ENCODE data around the gene FAM222A.

Gene FAM222A

GRCh38 chr12:109808876-109809646 is 95.4 kb downstream of the FAM222A start:
- H3K23ac ChIP-seq (ENCODE audit: low read depth, low read length, poor library complexity) = no peak overlapping the region
- no peaks in the 10 kb centered on the region for H3K4me1 ChIP-seq (ENCODE audit: control insufficient read depth in 2 of 2, insufficient read depth in 1 of 2, low read depth in 1 of 2, low read length in 2 of 2)
- DNase-seq (ENCODE audit: low spot score) = no peak
- no peak overlapping the region for H2BK120ac ChIP-seq (ENCODE audit: low read depth, low read length)
- H3K27ac ChIP-seq (replicated peaks; ENCODE audit: low read length) = no peak overlapping the region
- H3K27me3 ChIP-seq (ENCODE audit: control insufficient read depth in 3 of 3, insufficient read depth in 3 of 3, low read depth in 1 of 3, low read length in 3 of 3) = no peaks in the 10 kb centered on the region
- H2AFZ ChIP-seq (ENCODE audit: low read length) = no peak overlapping the region
- H3K4ac ChIP-seq (ENCODE audit: low read length) = no peak overlapping the region
- no peak overlapping the region for H3K4me3 ChIP-seq (ENCODE audit: low read length in 2 of 2)
- no peak overlapping the region for H3K18ac ChIP-seq (ENCODE audit: low read length)
- no peak overlapping the region for H3K4me2 ChIP-seq (ENCODE audit: insufficient read depth, low read length, poor library complexity, severe bottlenecking)
- no peak overlapping the region for H2AK5ac ChIP-seq (ENCODE audit: low read depth, low read length)
- peak overlapping the region; percentile 9 for H3K9ac ChIP-seq (ENCODE audit: low read depth, low read length, poor library complexity)
- no peak overlapping the region for H4K91ac ChIP-seq (ENCODE audit: low read depth, low read length, poor library complexity)
- no peak overlapping the region for H2BK5ac ChIP-seq (ENCODE audit: low read length)
- no peak overlapping the region for H3K14ac ChIP-seq (ENCODE audit: low read length)
- no peaks in the 10 kb centered on the region for H3K9me3 ChIP-seq (replicated peaks in 1 of 2; ENCODE audit: control insufficient read depth in 2 of 2, insufficient read depth in 1 of 2, low read depth in 1 of 2, low read length in 2 of 2)
- no peak overlapping the region for H4K8ac ChIP-seq (ENCODE audit: low read depth, low read length)
- no peaks in the 10 kb centered on the region for H3K79me1 ChIP-seq (ENCODE audit: low read depth, low read length)
- 100% methylated on average over 3 of the region's 4 CpGs; no CpG with 5 or more reads in 1 of the 2 donors for WGBS, 2 donors (ENCODE audit: extremely low coverage in 2 of 2, insufficient read length in 2 of 2, insufficient replicate concordance in 1 of 2)
- no peak overlapping the region for H2BK12ac ChIP-seq (ENCODE audit: low read length)
- H3K36me3 ChIP-seq (replicated peaks in 1 of 2; ENCODE audit: control insufficient read depth in 2 of 2, insufficient read depth in 2 of 2, low read length in 2 of 2) = no peaks in the 10 kb centered on the region
- H2BK15ac ChIP-seq (ENCODE audit: low read length) = no peak overlapping the region

DNA sequence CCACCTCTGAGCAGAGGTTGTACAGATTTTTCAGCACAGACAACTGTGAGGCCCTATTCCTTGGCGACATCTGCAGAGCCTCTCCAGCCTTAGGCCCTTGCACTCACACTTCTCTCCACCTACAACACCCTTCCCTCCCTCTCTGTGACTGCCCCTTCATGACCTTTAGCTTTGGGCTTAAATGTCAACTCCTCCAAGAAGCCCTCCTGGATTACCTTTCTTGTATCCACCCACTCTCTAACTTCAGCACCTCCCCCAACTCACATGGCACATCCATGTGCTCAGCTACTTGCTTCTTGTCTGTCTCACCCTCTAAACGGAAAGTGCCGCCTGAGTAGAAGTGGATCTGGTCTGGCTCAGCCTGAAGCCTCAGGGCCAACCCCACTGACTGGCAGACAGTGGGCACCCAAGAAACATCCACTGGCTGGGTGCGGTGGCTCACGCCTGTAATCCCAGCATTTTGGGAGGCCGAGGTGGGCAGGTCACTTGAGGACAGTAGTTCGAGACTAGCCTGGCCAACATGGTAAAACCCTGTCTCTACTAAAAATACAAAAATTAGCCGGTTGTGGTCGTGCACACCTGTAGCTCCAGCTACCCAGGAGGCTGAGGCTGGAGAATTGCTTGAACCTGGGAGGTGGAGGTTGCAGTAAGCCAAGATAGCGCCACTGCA is 97.5 kb downstream of the FAM222A start:
- no peak overlapping the region for H3K4ac ChIP-seq (ENCODE audit: low read length)
- H2AK5ac ChIP-seq (ENCODE audit: low read depth, low read length) = peak overlapping the region; percentile 47
- no peaks in the 10 kb centered on the region for H3K4me1 ChIP-seq (ENCODE audit: control insufficient read depth in 2 of 2, insufficient read depth in 1 of 2, low read depth in 1 of 2, low read length in 2 of 2)
- peak overlapping the region; percentile 44 for H3K18ac ChIP-seq (ENCODE audit: low read length)
- H3K36me3 ChIP-seq (replicated peaks in 1 of 2; ENCODE audit: control insufficient read depth in 2 of 2, insufficient read depth in 2 of 2, low read length in 2 of 2) = no peaks in the 10 kb centered on the region
- no peaks in the 10 kb centered on the region for H3K79me1 ChIP-seq (ENCODE audit: low read depth, low read length)
- no peak overlapping the region for H2AFZ ChIP-seq (ENCODE audit: low read length)
- H4K8ac ChIP-seq (ENCODE audit: low read depth, low read length) = no peak overlapping the region
- H2BK120ac ChIP-seq (ENCODE audit: low read depth, low read length) = no peak overlapping the region
- no peak overlapping the region for H2BK15ac ChIP-seq (ENCODE audit: low read length)
- no peaks in the 10 kb centered on the region for H3K9me3 ChIP-seq (replicated peaks in 1 of 2; ENCODE audit: control insufficient read depth in 2 of 2, insufficient read depth in 1 of 2, low read depth in 1 of 2, low read length in 2 of 2)
- H3K23ac ChIP-seq (ENCODE audit: low read depth, low read length, poor library complexity) = no peak overlapping the region
- H2BK5ac ChIP-seq (ENCODE audit: low read length) = peak overlapping the region; percentile 54
- DNase-seq (ENCODE audit: low spot score) = no peak
- H3K9ac ChIP-seq (ENCODE audit: low read depth, low read length, poor library complexity) = no peak overlapping the region
- no peaks in the 10 kb centered on the region for H3K27me3 ChIP-seq (ENCODE audit: control insufficient read depth in 3 of 3, insufficient read depth in 3 of 3, low read depth in 1 of 3, low read length in 3 of 3)
- H3K4me2 ChIP-seq (ENCODE audit: insufficient read depth, low read length, poor library complexity, severe bottlenecking) = no peak overlapping the region
- H3K4me3 ChIP-seq (ENCODE audit: low read length in 2 of 2) = no peak overlapping the region
- H3K27ac ChIP-seq (replicated peaks; ENCODE audit: low read length) = no peak overlapping the region
- H2BK12ac ChIP-seq (ENCODE audit: low read length) = no peak overlapping the region
- no CpG with 5 or more reads among the region's 10 CpGs for WGBS, 2 donors (ENCODE audit: extremely low coverage in 2 of 2, insufficient read length in 2 of 2, insufficient replicate concordance in 1 of 2)
- H4K91ac ChIP-seq (ENCODE audit: low read depth, low read length, poor library complexity) = no peak overlapping the region
- no peak overlapping the region for H3K14ac ChIP-seq (ENCODE audit: low read length)

- H3K79me1 ChIP-seq (ENCODE audit: low read depth, low read length) = no peaks in the 10 kb centered on the region
- H3K4me3 ChIP-seq (ENCODE audit: low read length in 2 of 2) = no peak overlapping the region
- H3K23ac ChIP-seq (ENCODE audit: low read depth, low read length, poor library complexity) = no peak overlapping the region
- no peak overlapping the region for H3K27ac ChIP-seq (replicated peaks; ENCODE audit: low read length)
- no peaks in the 10 kb centered on the region for H3K4me1 ChIP-seq (ENCODE audit: control insufficient read depth in 2 of 2, insufficient read depth in 1 of 2, low read depth in 1 of 2, low read length in 2 of 2)
- H3K27me3 ChIP-seq (ENCODE audit: control insufficient read depth in 3 of 3, insufficient read depth in 3 of 3, low read depth in 1 of 3, low read length in 3 of 3) = no peaks in the 10 kb centered on the region
- H2AFZ ChIP-seq (ENCODE audit: low read length) = no peak overlapping the region
- H3K4me2 ChIP-seq (ENCODE audit: insufficient read depth, low read length, poor library complexity, severe bottlenecking) = no peak overlapping the region
- no peak overlapping the region for H2BK15ac ChIP-seq (ENCODE audit: low read length)
- no peak overlapping the region for H2BK120ac ChIP-seq (ENCODE audit: low read depth, low read length)
- no peak overlapping the region for H3K9ac ChIP-seq (ENCODE audit: low read depth, low read length, poor library complexity)
- H3K9me3 ChIP-seq (replicated peaks in 1 of 2; ENCODE audit: control insufficient read depth in 2 of 2, insufficient read depth in 1 of 2, low read depth in 1 of 2, low read length in 2 of 2) = no peaks in the 10 kb centered on the region
- no peak overlapping the region for H3K14ac ChIP-seq (ENCODE audit: low read length)
- no peak overlapping the region for H4K91ac ChIP-seq (ENCODE audit: low read depth, low read length, poor library complexity)
- H2BK12ac ChIP-seq (ENCODE audit: low read length) = no peak overlapping the region
- no peak overlapping the region for H3K4ac ChIP-seq (ENCODE audit: low read length)
- no peak overlapping the region for H4K8ac ChIP-seq (ENCODE audit: low read depth, low read length)
- no peak overlapping the region for H2BK5ac ChIP-seq (ENCODE audit: low read length)
- peak overlapping the region; percentile 24 for H3K18ac ChIP-seq (ENCODE audit: low read length)
- no CpG with 5 or more reads among the region's 5 CpGs for WGBS, 2 donors (ENCODE audit: extremely low coverage in 2 of 2, insufficient read length in 2 of 2, insufficient replicate concordance in 1 of 2)
- H2AK5ac ChIP-seq (ENCODE audit: low read depth, low read length) = no peak overlapping the region
- no peaks in the 10 kb centered on the region for H3K36me3 ChIP-seq (replicated peaks in 1 of 2; ENCODE audit: control insufficient read depth in 2 of 2, insufficient read depth in 2 of 2, low read length in 2 of 2)
- DNase-seq (ENCODE audit: low spot score) = no peak
Measured at GRCh38 chr12:109811624-109811995, 98.0 kb downstream of the FAM222A start.

DNA sequence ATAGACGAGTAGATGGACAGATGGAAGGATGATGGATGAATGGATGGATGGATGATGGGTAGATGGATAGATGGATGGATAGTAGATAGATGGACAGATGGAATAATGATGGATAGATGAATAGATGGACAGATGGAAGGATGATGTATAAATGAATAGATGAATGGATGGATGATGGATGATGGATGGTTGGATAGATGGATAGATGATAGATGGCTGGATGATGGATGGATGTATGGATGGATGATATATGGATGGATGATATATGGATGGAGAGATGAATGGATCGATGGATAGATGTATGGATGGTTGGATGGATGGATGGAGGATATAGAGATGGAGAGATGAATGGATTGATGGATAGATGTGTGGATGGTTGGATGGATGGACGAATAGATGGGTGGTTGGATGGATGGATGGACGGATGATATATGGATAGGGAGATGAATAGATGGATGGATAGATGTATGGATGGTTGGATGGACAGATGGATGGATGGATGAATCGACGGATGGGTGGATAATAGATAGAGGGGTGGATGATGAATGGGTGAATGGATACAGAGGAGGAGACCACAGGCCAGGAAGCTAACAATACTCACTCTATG is 100.3 kb downstream of the FAM222A start:
- Histone ChIP-seq H3K23ac (ENCODE audit: low read depth, low read length, poor library complexity) (no peak overlapping the region), H3K36me3 (replicated peaks in 1 of 2; ENCODE audit: control insufficient read depth in 2 of 2, insufficient read depth in 2 of 2, low read length in 2 of 2) (no peaks in the 10 kb centered on the region), H4K8ac (ENCODE audit: low read depth, low read length) (no peak overlapping the region), H2BK12ac (ENCODE audit: low read length) (no peak overlapping the region), H3K4me2 (ENCODE audit: insufficient read depth, low read length, poor library complexity, severe bottlenecking) (no peak overlapping the region), H2BK5ac (ENCODE audit: low read length) (no peak overlapping the region), H3K4me1 (ENCODE audit: control insufficient read depth in 2 of 2, insufficient read depth in 1 of 2, low read depth in 1 of 2, low read length in 2 of 2) (no peaks in the 10 kb centered on the region), H3K9me3 (replicated peaks in 1 of 2; ENCODE audit: control insufficient read depth in 2 of 2, insufficient read depth in 1 of 2, low read depth in 1 of 2, low read length in 2 of 2) (no peaks in the 10 kb centered on the region), H2AK5ac (ENCODE audit: low read depth, low read length) (no peak overlapping the region), H3K79me1 (ENCODE audit: low read depth, low read length) (no peaks in the 10 kb centered on the region), H3K14ac (ENCODE audit: low read length) (no peak overlapping the region), H2AFZ (ENCODE audit: low read length) (no peak overlapping the region), H2BK15ac (ENCODE audit: low read length) (no peak overlapping the region), H4K91ac (ENCODE audit: low read depth, low read length, poor library complexity) (no peak overlapping the region), H2BK120ac (ENCODE audit: low read depth, low read length) (no peak overlapping the region), H3K27ac (replicated peaks; ENCODE audit: low read length) (no peak overlapping the region), H3K27me3 (ENCODE audit: control insufficient read depth in 3 of 3, insufficient read depth in 3 of 3, low read depth in 1 of 3, low read length in 3 of 3) (no peaks in the 10 kb centered on the region), H3K4ac (ENCODE audit: low read length) (no peak overlapping the region), H3K9ac (ENCODE audit: low read depth, low read length, poor library complexity) (no peak overlapping the region), H3K4me3 (ENCODE audit: low read length in 2 of 2) (no peak overlapping the region), H3K18ac (ENCODE audit: low read length) (no peak overlapping the region)
- 100% methylated on average over 4 to 6 of the region's 6 CpGs for WGBS, 2 donors (ENCODE audit: extremely low coverage in 2 of 2, insufficient read length in 2 of 2, insufficient replicate concordance in 1 of 2)
- no peak for DNase-seq (ENCODE audit: low spot score)
